ENCODE measurements around the gene S100A8. TPM values are rescaled to one million over a fixed set of nuclear protein-coding genes. Genes with fewer than 3 reads are reported as not detected.

Gene S100A8
- total RNA-seq, 1 experiment from 2014 or later, result not detected

DNA sequence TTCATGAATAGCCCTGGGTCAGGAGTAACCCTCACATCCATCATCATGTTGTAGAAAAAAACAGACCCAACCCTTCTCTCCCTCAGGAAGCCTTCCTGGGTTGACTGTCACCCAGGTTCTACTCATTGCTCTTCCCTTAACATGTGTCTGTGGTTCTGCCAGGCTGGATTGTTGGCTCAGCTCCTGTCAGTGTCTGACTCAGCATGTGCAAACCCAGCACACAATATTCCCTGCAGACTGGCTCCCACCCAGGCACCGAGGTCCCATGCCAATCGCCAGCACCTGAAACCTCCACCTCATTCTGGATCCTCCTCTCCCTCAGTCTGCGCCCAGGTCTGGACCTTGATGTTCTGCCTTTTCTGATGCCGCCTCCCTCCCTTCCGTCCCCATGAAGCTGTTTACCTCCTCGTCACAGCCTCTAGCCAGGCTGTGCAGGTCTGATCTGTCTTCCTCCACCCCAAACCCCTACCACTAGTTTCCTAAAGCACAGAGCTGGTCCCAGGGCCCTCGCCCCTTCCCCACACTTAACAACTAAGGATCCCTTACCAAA is 4.3 kb upstream of the S100A8 start:
- TF ChIP-seq, protein P1, sequence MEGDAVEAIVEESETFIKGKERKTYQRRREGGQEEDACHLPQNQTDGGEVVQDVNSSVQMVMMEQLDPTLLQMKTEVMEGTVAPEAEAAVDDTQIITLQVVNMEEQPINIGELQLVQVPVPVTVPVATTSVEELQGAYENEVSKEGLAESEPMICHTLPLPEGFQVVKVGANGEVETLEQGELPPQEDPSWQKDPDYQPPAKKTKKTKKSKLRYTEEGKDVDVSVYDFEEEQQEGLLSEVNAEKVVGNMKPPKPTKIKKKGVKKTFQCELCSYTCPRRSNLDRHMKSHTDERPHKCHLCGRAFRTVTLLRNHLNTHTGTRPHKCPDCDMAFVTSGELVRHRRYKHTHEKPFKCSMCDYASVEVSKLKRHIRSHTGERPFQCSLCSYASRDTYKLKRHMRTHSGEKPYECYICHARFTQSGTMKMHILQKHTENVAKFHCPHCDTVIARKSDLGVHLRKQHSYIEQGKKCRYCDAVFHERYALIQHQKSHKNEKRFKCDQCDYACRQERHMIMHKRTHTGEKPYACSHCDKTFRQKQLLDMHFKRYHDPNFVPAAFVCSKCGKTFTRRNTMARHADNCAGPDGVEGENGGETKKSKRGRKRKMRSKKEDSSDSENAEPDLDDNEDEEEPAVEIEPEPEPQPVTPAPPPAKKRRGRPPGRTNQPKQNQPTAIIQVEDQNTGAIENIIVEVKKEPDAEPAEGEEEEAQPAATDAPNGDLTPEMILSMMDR (IDR thresholded peaks at IDR 0.05; ENCODE audit: unreplicated experiment), result no peak
- H3K36me3 Mint-ChIP-seq (ENCODE audit: insufficient read depth, unreplicated experiment), result no peaks in the 10 kb centered on the region
- DNase-seq, result no peak
- H3K27ac Mint-ChIP-seq (ENCODE audit: unreplicated experiment), result no peak overlapping the region
- H3K9me3 Mint-ChIP-seq (ENCODE audit: low read depth, unreplicated experiment), result no peaks in the 10 kb centered on the region
- H3K4me1 Mint-ChIP-seq (ENCODE audit: low read depth, unreplicated experiment), result no peaks in the 10 kb centered on the region
- intact Hi-C loops (cut with micrococcal nuclease; ENCODE audit: unreplicated experiment), result no loop called here
- CTCF ChIA-PET, result no interaction called here
- H3K27me3 Mint-ChIP-seq (ENCODE audit: unreplicated experiment), result peaks cover 100% of the 10 kb centered on the region
- no peak overlapping the region for H3K4me3 Mint-ChIP-seq (ENCODE audit: low read depth, unreplicated experiment)
- BruUV-seq (replicated peaks), result no TSS peak

DNA sequence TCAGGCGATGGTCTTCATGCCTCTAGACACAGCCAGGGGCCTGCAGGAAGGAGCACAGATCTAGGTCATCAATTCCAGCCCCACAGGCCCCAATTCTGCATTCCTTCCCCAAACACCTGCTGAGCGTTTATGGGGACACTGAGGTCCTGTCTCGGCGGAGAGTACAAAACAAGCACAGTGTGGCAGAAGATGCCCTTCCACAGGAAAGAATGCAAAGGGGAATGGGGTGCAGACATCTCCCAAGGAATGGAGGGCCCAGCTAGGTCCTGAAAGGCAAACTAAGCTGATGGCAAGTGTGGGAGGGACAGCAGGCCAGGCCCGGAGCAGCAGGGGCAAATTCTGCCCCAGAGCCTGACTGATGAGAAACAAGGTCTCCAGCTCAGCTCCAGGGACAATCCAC is 3.5 kb upstream of the S100A8 start:
- Mint-ChIP-seq H3K36me3 (ENCODE audit: insufficient read depth, unreplicated experiment) (no peaks in the 10 kb centered on the region), H3K4me1 (ENCODE audit: low read depth, unreplicated experiment) (no peaks in the 10 kb centered on the region)

DNA sequence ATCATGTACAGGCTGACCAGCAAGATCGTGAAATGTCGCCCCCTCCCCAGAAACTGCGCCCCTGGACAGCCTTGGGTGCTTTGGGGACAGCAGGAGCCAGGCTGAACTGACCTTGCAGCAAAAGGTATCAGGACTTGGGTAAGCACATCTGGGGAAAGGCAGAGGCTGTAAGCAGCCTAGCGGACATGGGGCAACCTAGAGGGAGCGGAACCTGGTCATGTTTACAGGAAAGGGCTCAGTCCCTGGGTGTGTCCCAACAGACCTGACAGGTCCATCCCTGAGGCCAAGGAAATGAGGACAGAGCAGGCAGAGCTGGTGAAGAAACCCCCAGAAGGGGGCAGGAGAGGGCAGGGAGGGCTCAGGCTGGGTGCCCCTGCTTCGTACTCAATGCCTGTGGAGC is 3.1 kb upstream of the S100A8 start:
- Mint-ChIP-seq H3K27me3 (ENCODE audit: unreplicated experiment) (peaks cover 100% of the 10 kb centered on the region), H3K4me3 (ENCODE audit: low read depth, unreplicated experiment) (no peak overlapping the region), H3K36me3 (ENCODE audit: insufficient read depth, unreplicated experiment) (no peaks in the 10 kb centered on the region), H3K27ac (ENCODE audit: unreplicated experiment) (no peak overlapping the region), H3K4me1 (ENCODE audit: low read depth, unreplicated experiment) (no peaks in the 10 kb centered on the region), H3K9me3 (ENCODE audit: low read depth, unreplicated experiment) (no peaks in the 10 kb centered on the region)
- BruUV-seq (replicated peaks), result no TSS peak
- TF ChIP-seq, protein P1 (IDR thresholded peaks at IDR 0.05; ENCODE audit: unreplicated experiment), result no peak
- peak; percentile 7 for DNase-seq
- intact Hi-C loops (cut with micrococcal nuclease; ENCODE audit: unreplicated experiment), result no loop called here
- CTCF ChIA-PET, result no interaction called here

More for the DNA sequence above, 3.5 kb upstream of the S100A8 start:
- Mint-ChIP-seq H3K27me3 (ENCODE audit: unreplicated experiment) (peaks cover 100% of the 10 kb centered on the region), H3K4me3 (ENCODE audit: low read depth, unreplicated experiment) (no peak overlapping the region), H3K9me3 (ENCODE audit: low read depth, unreplicated experiment) (no peaks in the 10 kb centered on the region), H3K27ac (ENCODE audit: unreplicated experiment) (no peak overlapping the region)
- no TSS peak for BruUV-seq (replicated peaks)
- intact Hi-C loops (cut with micrococcal nuclease; ENCODE audit: unreplicated experiment), result no loop called here
- no peak for DNase-seq
- CTCF ChIA-PET, result no interaction called here
- TF ChIP-seq, protein P1 (IDR thresholded peaks at IDR 0.05; ENCODE audit: unreplicated experiment), result no peak

DNA sequence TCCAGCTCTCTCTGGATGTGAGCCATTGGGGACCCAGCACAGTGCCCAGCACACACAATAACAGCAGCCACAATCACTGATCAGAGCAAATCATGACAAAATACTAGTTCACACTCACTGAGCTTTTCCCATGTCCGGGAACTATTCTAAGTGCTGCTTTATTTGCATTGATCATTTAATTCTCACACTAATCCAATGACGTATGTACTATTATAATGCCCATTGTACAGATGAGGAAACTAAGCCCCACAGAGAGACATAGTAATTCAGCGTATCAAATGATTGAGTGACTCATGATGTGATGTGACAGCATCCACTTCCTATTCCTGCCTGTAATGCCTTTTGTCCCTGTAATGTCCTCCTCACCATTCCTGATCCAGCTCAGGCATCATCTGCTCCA is 1.9 kb upstream of the S100A8 start:
- DNase-seq, result no peak
- H3K27me3 Mint-ChIP-seq (ENCODE audit: unreplicated experiment), result peaks cover 100% of the 10 kb centered on the region

More for the DNA sequence above, 1.9 kb upstream of the S100A8 start:
- H3K4me3 Mint-ChIP-seq (ENCODE audit: low read depth, unreplicated experiment), result no peak overlapping the region
- CTCF ChIA-PET, result no interaction called here
- no peak overlapping the region for H3K27ac Mint-ChIP-seq (ENCODE audit: unreplicated experiment)
- H3K9me3 Mint-ChIP-seq (ENCODE audit: low read depth, unreplicated experiment), result no peaks in the 10 kb centered on the region
- TF ChIP-seq, protein P1 (IDR thresholded peaks at IDR 0.05; ENCODE audit: unreplicated experiment), result no peak
- no peaks in the 10 kb centered on the region for H3K36me3 Mint-ChIP-seq (ENCODE audit: insufficient read depth, unreplicated experiment)
- no TSS peak for BruUV-seq (replicated peaks)
- intact Hi-C loops (cut with micrococcal nuclease; ENCODE audit: unreplicated experiment), result no loop called here
- H3K4me1 Mint-ChIP-seq (ENCODE audit: low read depth, unreplicated experiment), result no peaks in the 10 kb centered on the region
